Hepatocyte (in vitro differentiated cells): Measurements from ENCODE around the gene SLC26A8. TPM values are rescaled to one million over a fixed set of nuclear protein-coding genes. Genes with fewer than 3 reads are reported as not detected.

Source experiments
- DNase-seq: peaks from one replicate; pipeline ENCODE4 v3.0.0-alpha.2; 2016; ENCODE audit warnings: low spot score
- H2AFZ ChIP-seq: fragments of 200-600 bp; sonication (generic); 2 replicates; pipeline ENCODE4 v1.6.0; 2016; ENCODE audit warnings: antibody characterized with exemption, mild to moderate bottlenecking
- H3K27ac ChIP-seq: fragments of 200-600 bp; sonication (generic); 2 replicates; pipeline ENCODE4 v1.5.1; 2016; ENCODE audit warnings: mild to moderate bottlenecking
- H3K27me3 ChIP-seq: fragments of 200-600 bp; sonication (generic); 2 replicates; pipeline ENCODE4 v1.6.1; 2016
- H3K36me3 ChIP-seq: fragments of 200-600 bp; sonication (generic); replicated peaks from 2 replicates; pipeline ENCODE4 v1.5.1; 2016; ENCODE audit warnings: low read depth; ENCODE audit not compliant: insufficient read depth
- H3K4me1 ChIP-seq: fragments of 200-600 bp; sonication (generic); 2 replicates; pipeline ENCODE4 v1.5.1; 2016; ENCODE audit warnings: mild to moderate bottlenecking, moderate library complexity; ENCODE audit not compliant: insufficient read depth
- H3K4me2 ChIP-seq: fragments of 200-600 bp; sonication (generic); 2 replicates; pipeline ENCODE4 v1.6.0; 2016
- H3K4me3 ChIP-seq: fragments of 200-600 bp; sonication (generic); 2 replicates; pipeline ENCODE4 v1.5.1; 2016; ENCODE audit warnings: mild to moderate bottlenecking
- H3K79me2 ChIP-seq: fragments of 200-600 bp; sonication (generic); 2 replicates; pipeline ENCODE4 v1.6.0; 2017; ENCODE audit warnings: mild to moderate bottlenecking
- H3K9me2 ChIP-seq: fragments of 200-600 bp; sonication (generic); replicated peaks from 2 replicates; pipeline ENCODE4 v1.6.0; 2017; ENCODE audit warnings: mild to moderate bottlenecking; ENCODE audit not compliant: insufficient read depth
- H3K9me3 ChIP-seq: fragments of 200-600 bp; sonication (generic); 2 replicates; pipeline ENCODE4 v1.5.1; 2016; ENCODE audit warnings: low read depth, mild to moderate bottlenecking
- H4K20me1 ChIP-seq: fragments of 200-600 bp; sonication (generic); 2 replicates; pipeline ENCODE4 v1.6.0; 2016; ENCODE audit warnings: mild to moderate bottlenecking; ENCODE audit not compliant: insufficient read depth, poor library complexity, severe bottlenecking
- CTCF ChIP-seq: fragments of 200-600 bp; sonication (generic); IDR thresholded peaks from 2 replicates; pipeline ENCODE4 v1.5.1; 2016; ENCODE audit warnings: antibody characterized with exemption, mild to moderate bottlenecking; ENCODE audit not compliant: poor library complexity
- EZH2 ChIP-seq: fragments of 200-600 bp; sonication (generic); IDR thresholded peaks from 2 replicates; pipeline ENCODE4 v1.6.1; 2016; ENCODE audit warnings: antibody characterized with exemption, mild to moderate bottlenecking, borderline replicate concordance
- EZH2phosphoT487 ChIP-seq: fragments of 200-600 bp; sonication (generic); IDR thresholded peaks from one replicate; pipeline ENCODE4 v1.6.1; 2018; ENCODE audit warnings: antibody characterized with exemption, mild to moderate bottlenecking, low read depth, moderate library complexity; ENCODE audit not compliant: unreplicated experiment, severe bottlenecking
- WGBS: methylation state at CpG from one replicate; pipeline ENCODE4 v1.1.6; 2016; ENCODE audit warnings: low lambda C conversion rate; ENCODE audit errors: missing lambda C conversion rate; 5-methylcytosine and 5-hydroxymethylcytosine counted together
- polyA plus RNA-seq: library from polyadenylated mRNA; unstranded; fragments of >200 nt; fragmentation: Nextera tagmentation; extraction: Ambion mirVana; gene quantifications from 2 replicates; pipeline ENCODE4 v1.2.1, GENCODE V29; 2016
- total RNA-seq: library from RNA; depleted of rRNA; stranded (reverse); fragments of >200 nt; gene quantifications from 2 replicates; pipeline ENCODE4 v1.2.3, GENCODE V29; 2014

SLC26A8 gene
- total and polyA plus RNA-seq, 2 experiments from 2014 or later = not detected

DNA sequence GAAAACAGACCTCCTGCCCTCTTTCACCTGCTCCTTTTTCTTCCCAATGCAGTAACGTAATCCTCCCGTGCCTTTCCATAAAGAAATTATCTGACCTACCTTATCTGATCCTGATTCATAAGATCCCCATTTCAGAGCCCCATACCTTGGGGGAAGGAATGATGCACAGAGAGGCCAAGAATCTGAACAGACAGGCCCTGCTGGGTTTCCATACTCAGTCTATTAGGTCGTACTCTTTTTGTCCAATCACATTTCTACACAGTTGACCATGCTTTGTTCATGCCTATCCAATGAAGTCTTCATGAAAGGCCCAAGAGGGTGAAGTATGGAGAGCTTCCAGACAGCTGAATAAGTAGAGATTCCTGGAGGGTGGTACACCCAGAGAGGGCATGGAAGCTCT, 128.9 kb downstream of the SLC26A8 start:
- TF ChIP-seq CTCF (no peak), EZH2 (no peak), EZH2phosphoT487 (no peak)
- H3K4me3 ChIP-seq = no peak overlapping the region
- H3K27me3 ChIP-seq = no peaks in the 10 kb centered on the region
- H2AFZ ChIP-seq = no peak overlapping the region
- H3K9me3 ChIP-seq = no peaks in the 10 kb centered on the region
- H3K4me2 ChIP-seq = no peak overlapping the region
- peak; percentile 3 for DNase-seq
- H3K4me1 ChIP-seq = no peaks in the 10 kb centered on the region
- no peak overlapping the region for H3K27ac ChIP-seq
- 64% methylated on average over 3 of the region's 3 CpGs for WGBS
- no peaks in the 10 kb centered on the region for H4K20me1 ChIP-seq
- no peaks in the 10 kb centered on the region for H3K9me2 ChIP-seq
- no peaks in the 10 kb centered on the region for H3K36me3 ChIP-seq
- H3K79me2 ChIP-seq = peaks cover 96% of the 10 kb centered on the region

- Histone ChIP-seq H4K20me1 (no peaks in the 10 kb centered on the region), H3K27ac (no peak overlapping the region), H3K4me1 (no peaks in the 10 kb centered on the region), H3K4me3 (no peak overlapping the region), H3K9me3 (no peaks in the 10 kb centered on the region), H3K27me3 (no peaks in the 10 kb centered on the region), H2AFZ (no peak overlapping the region), H3K36me3 (no peaks in the 10 kb centered on the region), H3K4me2 (no peak overlapping the region), H3K79me2 (peaks cover 91% of the 10 kb centered on the region), H3K9me2 (no peaks in the 10 kb centered on the region)
- 93% methylated on average over 2 of the region's 2 CpGs for WGBS
- TF ChIP-seq CTCF = no peak
- DNase-seq = no peak
Observed at GRCh38 chr6:35894776-35895175, 129.7 kb downstream of the SLC26A8 start.

Other genes with a start within 250 kb of the SLC26A8 start
- not detected in 2 replicates for gene CLPSL2, start 248.0 kb downstream of the SLC26A8 start, total RNA-seq
- not detected in 2 replicates for gene CLPSL2, start 248.0 kb downstream of the SLC26A8 start, polyA plus RNA-seq
- not detected in 2 replicates for gene CLPSL1, start 243.6 kb downstream of the SLC26A8 start, total RNA-seq
- gene CLPSL1, start 243.6 kb downstream of the SLC26A8 start, polyA plus RNA-seq = not detected in 2 replicates
- not detected in 2 replicates for gene CLPS, start 227.3 kb downstream of the SLC26A8 start, total RNA-seq
- 0.88 and 1.2 TPM in 2 replicates for gene CLPS, start 227.3 kb downstream of the SLC26A8 start, polyA plus RNA-seq
- gene LHFPL5, start 219.3 kb downstream of the SLC26A8 start, total RNA-seq = not detected in 2 replicates
- 0.10 TPM in 1 of 2 replicates, not detected in the other for gene LHFPL5, start 219.3 kb downstream of the SLC26A8 start, polyA plus RNA-seq
- 63.9 and 69.4 TPM in 2 replicates for gene SRPK1, start 103.5 kb downstream of the SLC26A8 start, total RNA-seq
- gene SRPK1, start 103.5 kb downstream of the SLC26A8 start, polyA plus RNA-seq = 39.3 and 48.0 TPM in 2 replicates
- 86.5 and 101 TPM in 2 replicates for gene MAPK14, start 3.2 kb upstream of the SLC26A8 start, total RNA-seq
- gene MAPK14, start 3.2 kb upstream of the SLC26A8 start, polyA plus RNA-seq = 41.2 and 46.8 TPM in 2 replicates
- 41.2 and 43.6 TPM in 2 replicates for gene MAPK13, start 105.9 kb upstream of the SLC26A8 start, total RNA-seq
- 47.6 and 50.2 TPM in 2 replicates for gene MAPK13, start 105.9 kb upstream of the SLC26A8 start, polyA plus RNA-seq
- gene BRPF3, start 172.1 kb upstream of the SLC26A8 start, total RNA-seq = 31.4 and 33.7 TPM in 2 replicates
- 25.5 and 25.9 TPM in 2 replicates for gene BRPF3, start 172.1 kb upstream of the SLC26A8 start, polyA plus RNA-seq
- 0.57 TPM in 1 of 2 replicates, not detected in the other for gene PNPLA1, start 245.4 kb upstream of the SLC26A8 start, total RNA-seq
- gene PNPLA1, start 245.4 kb upstream of the SLC26A8 start, polyA plus RNA-seq = 0.48 and 0.64 TPM in 2 replicates